ENCODE data around the gene NKX2-1.
"Not testable (repeated sequence)": the region's sequence is repeated elsewhere in the genome, so short reads cannot be mapped to it uniquely, and the experiment has no call there.

The NKX2-1 gene

GRCh38 chr14:36553656-36554260 is 33.7 kb upstream of the NKX2-1 start:
- Histone ChIP-seq H3K4me1 (ENCODE audit: control insufficient read depth, low read length) (no peaks in the 10 kb centered on the region), H3K27me3 (ENCODE audit: control insufficient read depth, low read length) (no peaks in the 10 kb centered on the region), H3K79me2 (ENCODE audit: control insufficient read depth, low read length) (no peaks in the 10 kb centered on the region), H3F3A (ENCODE audit: control insufficient read depth, insufficient read depth) (no peaks in the 10 kb centered on the region), H3K9me2 (replicated peaks; ENCODE audit: control insufficient read depth, low read length) (no peaks in the 10 kb centered on the region), H4K20me1 (ENCODE audit: control insufficient read depth, insufficient read depth, low read depth, low read length) (no peaks in the 10 kb centered on the region), H3K27ac (ENCODE audit: low read depth, low read length) (no peak overlapping the region), H3K36me3 (ENCODE audit: control insufficient read depth, low read length) (no peaks in the 10 kb centered on the region), H3K4me2 (ENCODE audit: low read length) (no peak overlapping the region), H3K9me3 (ENCODE audit: control insufficient read depth, insufficient read depth, low read length) (no peaks in the 10 kb centered on the region), H3K4me3 (ENCODE audit: low read length) (no peak overlapping the region)
- no peak for TF ChIP-seq EZH2phosphoT487 (IDR thresholded peaks at IDR 0.05; ENCODE audit: borderline replicate concordance, low read length)
- peak; percentile 51 for TF ChIP-seq CTCF (IDR thresholded peaks at IDR 0.05; ENCODE audit: low read depth, low read length, poor library complexity, severe bottlenecking)

- no peaks in the 10 kb centered on the region for H3K4me1 ChIP-seq (ENCODE audit: control insufficient read depth, low read length)
- H3F3A ChIP-seq (ENCODE audit: control insufficient read depth, insufficient read depth), result no peaks in the 10 kb centered on the region
- no peak overlapping the region for H3K4me3 ChIP-seq (ENCODE audit: low read length)
- H3K9me2 ChIP-seq (replicated peaks; ENCODE audit: control insufficient read depth, low read length), result no peaks in the 10 kb centered on the region
- no peak overlapping the region for H3K4me2 ChIP-seq (ENCODE audit: low read length)
- H4K20me1 ChIP-seq (ENCODE audit: control insufficient read depth, insufficient read depth, low read depth, low read length), result no peaks in the 10 kb centered on the region
- no peaks in the 10 kb centered on the region for H3K27me3 ChIP-seq (ENCODE audit: control insufficient read depth, low read length)
- no peaks in the 10 kb centered on the region for H3K36me3 ChIP-seq (ENCODE audit: control insufficient read depth, low read length)
- no peaks in the 10 kb centered on the region for H3K9me3 ChIP-seq (ENCODE audit: control insufficient read depth, insufficient read depth, low read length)
- TF ChIP-seq EZH2phosphoT487 (IDR thresholded peaks at IDR 0.05; ENCODE audit: borderline replicate concordance, low read length) (no peak), CTCF (IDR thresholded peaks at IDR 0.05; ENCODE audit: low read depth, low read length, poor library complexity, severe bottlenecking) (no peak)
- H3K79me2 ChIP-seq (ENCODE audit: control insufficient read depth, low read length), result no peaks in the 10 kb centered on the region
- no peak overlapping the region for H3K27ac ChIP-seq (ENCODE audit: low read depth, low read length)
These were observed 30.9 kb upstream of the NKX2-1 start for GRCh38 chr14:36550899-36551298.

- H3K9me2 ChIP-seq (replicated peaks; ENCODE audit: control insufficient read depth, low read length); H3K4me3 ChIP-seq (ENCODE audit: low read length); H3K79me2 ChIP-seq (ENCODE audit: control insufficient read depth, low read length); H3K36me3 ChIP-seq (ENCODE audit: control insufficient read depth, low read length); H3K4me1 ChIP-seq (ENCODE audit: control insufficient read depth, low read length); H3K4me2 ChIP-seq (ENCODE audit: low read length); H3F3A ChIP-seq (ENCODE audit: control insufficient read depth, insufficient read depth); H4K20me1 ChIP-seq (ENCODE audit: control insufficient read depth, insufficient read depth, low read depth, low read length); H3K27me3 ChIP-seq (ENCODE audit: control insufficient read depth, low read length); H3K27ac ChIP-seq (ENCODE audit: low read depth, low read length); H3K9me3 ChIP-seq (ENCODE audit: control insufficient read depth, insufficient read depth, low read length): not testable (repeated sequence)
These were observed 24.2 kb upstream of the NKX2-1 start for GRCh38 chr14:36544280-36544679.

- Histone ChIP-seq H3K4me1 (ENCODE audit: control insufficient read depth, low read length) (no peaks in the 10 kb centered on the region), H3K4me2 (ENCODE audit: low read length) (no peak overlapping the region), H3K27me3 (ENCODE audit: control insufficient read depth, low read length) (no peaks in the 10 kb centered on the region), H3K36me3 (ENCODE audit: control insufficient read depth, low read length) (no peaks in the 10 kb centered on the region), H3K4me3 (ENCODE audit: low read length) (no peak overlapping the region), H3K79me2 (ENCODE audit: control insufficient read depth, low read length) (no peaks in the 10 kb centered on the region), H4K20me1 (ENCODE audit: control insufficient read depth, insufficient read depth, low read depth, low read length) (no peaks in the 10 kb centered on the region), H3K9me2 (replicated peaks; ENCODE audit: control insufficient read depth, low read length) (no peaks in the 10 kb centered on the region), H3F3A (ENCODE audit: control insufficient read depth, insufficient read depth) (no peaks in the 10 kb centered on the region), H3K9me3 (ENCODE audit: control insufficient read depth, insufficient read depth, low read length) (no peaks in the 10 kb centered on the region), H3K27ac (ENCODE audit: low read depth, low read length) (no peak overlapping the region)
- no peak for TF ChIP-seq EZH2phosphoT487 (IDR thresholded peaks at IDR 0.05; ENCODE audit: borderline replicate concordance, low read length)
- TF ChIP-seq CTCF (IDR thresholded peaks at IDR 0.05; ENCODE audit: low read depth, low read length, poor library complexity, severe bottlenecking), result no peak
These were observed 18.0 kb upstream of the NKX2-1 start for GRCh38 chr14:36538051-36538450.
